Activated CD8-positive, alpha-beta T cell treated with anti-CD3 and anti-CD28 coated beads for 36 hours (primary cell): ENCODE results near the gene C19orf25. TPM values are rescaled to one million over a fixed set of nuclear protein-coding genes. Genes with fewer than 3 reads are reported as not detected.
"Not testable (repeated sequence)": the region's sequence is repeated elsewhere in the genome, so short reads cannot be mapped to it uniquely, and the experiment has no call there.

Source experiments
- ATAC-seq: fragments of 200-7000 bp; cut with Tn5 transposase; one replicate; pipeline ENCODE4 v1.10.0; 2021; ENCODE audit warnings: mild to moderate bottlenecking, moderate library complexity
- CTCF ChIA-PET: fragments of 350-600 bp; sonication (Branson Sonifier 250); formaldehyde crosslinking; loops from one replicate; lab custom pipeline; 2021; ENCODE audit warnings: antibody characterized with exemption; lab: Charles Lee
- POLR2A ChIA-PET: fragments of 350-600 bp; sonication (Branson Sonifier 250); formaldehyde crosslinking; loops from one replicate; lab custom pipeline; 2021; ENCODE audit warnings: antibody characterized with exemption; lab: Charles Lee
- DNase-seq: peaks from one replicate; pipeline ENCODE4 v3.0.0-alpha.2; 2020
- H3K27ac Mint-ChIP-seq: one replicate; pipeline ENCODE4 v1.8.0; 2021; ENCODE audit warnings: mild to moderate bottlenecking, mixed read lengths
- H3K27me3 Mint-ChIP-seq: one replicate; pipeline ENCODE4 v1.8.0; 2021; ENCODE audit warnings: mixed read lengths
- H3K36me3 Mint-ChIP-seq: one replicate; pipeline ENCODE4 v1.8.0; 2021; ENCODE audit warnings: low read depth, mixed read lengths
- H3K4me1 Mint-ChIP-seq: one replicate; pipeline ENCODE4 v1.8.0; 2021; ENCODE audit warnings: low read depth, mixed read lengths
- H3K4me3 Mint-ChIP-seq: one replicate; pipeline ENCODE4 v1.8.0; 2021; ENCODE audit warnings: mild to moderate bottlenecking, moderate library complexity, mixed read lengths
- H3K9me3 Mint-ChIP-seq: one replicate; pipeline ENCODE4 v1.8.0; 2021; ENCODE audit warnings: mixed read lengths
- intact Hi-C: fragments of 100-400 bp; cut with micrococcal nuclease; formaldehyde crosslinking; loops from one replicate; pipeline ENCODE4 v1.10.0; 2022
- total RNA-seq, 2 experiments: library from RNA; stranded (reverse); gene quantifications; one replicate each; pipeline ENCODE4 v1.2.3, GENCODE V29; 2021
- TF ChIP-seq, protein P1 (sequence below): fragments of 200-600 bp; IDR thresholded peaks from one replicate; pipeline ENCODE4 v1.8.0; 2022; ENCODE audit warnings: antibody characterized with exemption, mild to moderate bottlenecking

C19orf25 gene
- total RNA-seq, 2 experiments from 2014 or later, result 21.3 to 21.5 TPM

DNA sequence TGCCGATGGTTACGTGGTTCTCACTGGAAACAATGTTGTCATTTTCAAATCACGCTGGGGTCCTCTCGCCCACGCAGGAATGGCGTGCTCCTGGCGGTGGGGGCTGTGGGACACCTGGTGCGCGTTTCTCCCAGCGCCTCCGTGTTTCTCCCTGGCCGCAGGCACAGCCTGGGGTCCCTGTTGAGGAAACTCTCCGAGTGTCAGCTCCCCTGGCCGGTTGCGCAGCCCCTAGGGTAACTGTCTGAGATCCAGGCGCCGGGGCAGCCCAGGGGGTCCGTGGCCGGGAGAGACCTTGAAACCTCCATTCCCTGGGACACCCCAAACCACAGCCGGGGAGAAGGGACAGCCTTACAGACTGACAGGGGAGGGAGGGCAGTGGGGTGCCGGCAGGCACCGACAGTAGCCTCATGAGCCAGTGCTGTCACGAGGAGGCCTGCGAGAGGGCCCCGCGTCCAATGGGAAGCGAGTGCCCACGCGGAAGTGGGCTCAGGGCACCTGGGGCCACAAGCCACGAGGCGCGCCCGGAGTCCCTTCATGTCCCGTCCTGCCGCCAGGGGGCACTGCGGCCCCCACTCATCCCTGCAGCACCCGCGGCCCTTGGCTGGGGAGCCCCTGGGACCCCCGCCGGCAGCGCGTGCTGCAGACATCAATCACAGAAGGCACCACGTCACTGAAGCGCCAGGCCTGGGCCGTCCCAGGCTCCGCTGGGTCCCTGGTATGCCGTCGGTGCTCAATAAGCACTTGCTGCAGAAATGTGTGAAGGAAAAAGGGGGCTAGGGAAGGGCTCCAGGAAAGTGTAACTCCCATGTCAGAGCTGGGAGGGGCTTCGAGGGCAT, 24.3 kb upstream of the C19orf25 start:
- DNase-seq (peak; percentile 87), ATAC-seq (peak; percentile 60)
- CTCF ChIA-PET, result interaction anchor here (0.6 to 1.9 kb wide), 6 partner anchors 9 to 75 kb away, joined by 3 to 5 read pairs (median 3); no protein-coding TSS in a partner anchor
- TF ChIP-seq, protein P1, sequence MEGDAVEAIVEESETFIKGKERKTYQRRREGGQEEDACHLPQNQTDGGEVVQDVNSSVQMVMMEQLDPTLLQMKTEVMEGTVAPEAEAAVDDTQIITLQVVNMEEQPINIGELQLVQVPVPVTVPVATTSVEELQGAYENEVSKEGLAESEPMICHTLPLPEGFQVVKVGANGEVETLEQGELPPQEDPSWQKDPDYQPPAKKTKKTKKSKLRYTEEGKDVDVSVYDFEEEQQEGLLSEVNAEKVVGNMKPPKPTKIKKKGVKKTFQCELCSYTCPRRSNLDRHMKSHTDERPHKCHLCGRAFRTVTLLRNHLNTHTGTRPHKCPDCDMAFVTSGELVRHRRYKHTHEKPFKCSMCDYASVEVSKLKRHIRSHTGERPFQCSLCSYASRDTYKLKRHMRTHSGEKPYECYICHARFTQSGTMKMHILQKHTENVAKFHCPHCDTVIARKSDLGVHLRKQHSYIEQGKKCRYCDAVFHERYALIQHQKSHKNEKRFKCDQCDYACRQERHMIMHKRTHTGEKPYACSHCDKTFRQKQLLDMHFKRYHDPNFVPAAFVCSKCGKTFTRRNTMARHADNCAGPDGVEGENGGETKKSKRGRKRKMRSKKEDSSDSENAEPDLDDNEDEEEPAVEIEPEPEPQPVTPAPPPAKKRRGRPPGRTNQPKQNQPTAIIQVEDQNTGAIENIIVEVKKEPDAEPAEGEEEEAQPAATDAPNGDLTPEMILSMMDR, result peak; percentile 98
- no peaks in the 10 kb centered on the region for H3K36me3 Mint-ChIP-seq
- H3K27me3 Mint-ChIP-seq, result peaks cover 20% of the 10 kb centered on the region
- H3K4me1 Mint-ChIP-seq, result peaks cover 13% of the 10 kb centered on the region
- no peaks in the 10 kb centered on the region for H3K9me3 Mint-ChIP-seq
- intact Hi-C loops, result no loop called here
- POLR2A ChIA-PET, result interaction anchor here (1.0 kb wide), 1 partner anchor 11 kb away, joined by 3 read pairs; no protein-coding TSS in a partner anchor
- H3K4me3 Mint-ChIP-seq, result no peak overlapping the region
- no peak overlapping the region for H3K27ac Mint-ChIP-seq

DNA sequence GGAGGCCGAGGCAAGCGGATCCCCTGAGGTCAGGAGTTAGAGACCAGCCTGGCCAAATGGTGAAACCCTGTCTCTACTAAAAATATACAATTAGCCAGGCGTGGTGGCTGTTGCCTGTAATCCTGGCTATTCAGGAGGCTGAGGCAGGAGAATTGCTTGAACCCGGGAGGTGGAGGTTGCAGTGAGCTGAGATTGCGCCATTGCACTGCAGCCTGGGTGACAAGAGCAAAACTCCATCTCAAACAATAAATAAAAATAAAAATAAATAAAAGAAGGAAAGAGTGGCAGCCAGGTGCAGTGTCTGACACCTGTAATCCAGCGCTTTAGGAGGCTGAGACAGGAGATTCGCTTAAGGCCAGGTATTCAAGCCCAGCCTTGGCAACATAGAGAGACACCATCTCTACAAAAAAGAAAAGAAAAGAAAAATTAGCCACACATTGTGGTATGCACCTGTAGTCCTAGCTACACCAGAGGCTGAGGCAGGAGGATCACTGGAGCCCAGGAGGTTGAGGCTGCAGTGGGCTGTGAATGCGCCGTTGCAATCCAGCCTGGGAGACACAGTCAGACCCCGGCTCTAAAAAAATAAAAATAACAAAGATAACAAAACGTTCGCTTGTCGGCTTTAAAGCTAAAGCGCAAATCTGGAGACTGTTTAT, 23.5 kb upstream of the C19orf25 start:
- TF ChIP-seq, protein P1, result no peak
- Mint-ChIP-seq H3K9me3 (no peaks in the 10 kb centered on the region), H3K27ac (no peak overlapping the region), H3K4me1 (peaks cover 9% of the 10 kb centered on the region), H3K4me3 (no peak overlapping the region), H3K36me3 (no peaks in the 10 kb centered on the region), H3K27me3 (peaks cover 16% of the 10 kb centered on the region)
- POLR2A ChIA-PET, result interaction anchor here (1.0 kb wide), 1 partner anchor 10 kb away, joined by 3 read pairs; no protein-coding TSS in a partner anchor
- DNase-seq (no peak), ATAC-seq (no peak)
- intact Hi-C loops, result no loop called here
- CTCF ChIA-PET, result interaction anchor here (0.6 to 1.9 kb wide), 5 partner anchors 9 to 57 kb away, joined by 3 to 5 read pairs (median 3); no protein-coding TSS in a partner anchor

GRCh38 chr19:1501200-1501595, 22.2 kb upstream of the C19orf25 start:
- DNase-seq, result no peak
- CTCF ChIA-PET, result interaction anchor here (1.9 kb wide), 1 partner anchor 56 kb away, joined by 5 read pairs; no protein-coding TSS in a partner anchor
- Mint-ChIP-seq H3K27me3 (peaks cover 16% of the 10 kb centered on the region), H3K36me3 (no peaks in the 10 kb centered on the region), H3K4me1 (peaks cover 8% of the 10 kb centered on the region), H3K4me3 (no peak overlapping the region), H3K27ac (no peak overlapping the region), H3K9me3 (no peaks in the 10 kb centered on the region)
- ATAC-seq, result no peak
- intact Hi-C loops, result no loop called here
- POLR2A ChIA-PET, result interaction anchor here (0.6 kb wide), 1 partner anchor 14 kb away, joined by 3 read pairs; no protein-coding TSS in a partner anchor
- TF ChIP-seq, protein P1, result no peak

DNA sequence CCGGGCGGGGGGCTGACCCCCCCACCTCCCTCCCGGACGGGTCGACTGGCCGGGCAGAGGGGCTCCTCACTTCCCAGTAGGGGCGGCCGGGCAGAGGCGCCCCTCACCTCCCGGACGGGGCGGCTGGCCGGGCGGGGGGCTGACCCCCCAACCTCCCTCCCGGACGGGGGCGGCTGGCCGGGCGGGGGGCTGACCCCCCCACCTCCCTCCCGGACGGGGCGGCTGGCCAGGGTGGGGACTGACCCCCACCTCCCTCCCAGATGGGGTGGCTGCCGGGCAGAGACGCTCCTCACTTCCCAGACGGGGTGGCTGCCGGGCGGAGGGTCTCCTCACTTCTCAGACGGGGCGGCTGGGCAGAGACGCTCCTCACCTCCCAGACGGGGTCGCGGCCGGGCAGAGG, 20.2 kb upstream of the C19orf25 start:
- H3K27ac Mint-ChIP-seq, H3K4me3 Mint-ChIP-seq, CTCF ChIA-PET, intact Hi-C loops, H3K9me3 Mint-ChIP-seq, H3K36me3 Mint-ChIP-seq, DNase-seq, POLR2A ChIA-PET, H3K27me3 Mint-ChIP-seq, ATAC-seq, H3K4me1 Mint-ChIP-seq: not testable (repeated sequence)

- Mint-ChIP-seq H3K4me1 (no peaks in the 10 kb centered on the region), H3K4me3 (no peak overlapping the region), H3K36me3 (no peaks in the 10 kb centered on the region), H3K27ac (no peak overlapping the region), H3K9me3 (no peaks in the 10 kb centered on the region), H3K27me3 (peaks cover 2% of the 10 kb centered on the region)
- TF ChIP-seq, protein P1, result no peak
- intact Hi-C loops, result no loop called here
- CTCF ChIA-PET, result no interaction called here
- DNase-seq (no peak), ATAC-seq (no peak)
- POLR2A ChIA-PET, result no interaction called here
Observed at GRCh38 chr19:1497578-1498235, 18.7 kb upstream of the C19orf25 start.
